Measurements from ENCODE around the gene C3orf33.

GRCh38 chr3:155743606-155744005 lies 62.5 kb downstream of the C3orf33 start:
- TF ChIP-seq CTCF (IDR thresholded peaks at IDR 0.05) (no peak), POLR2A (IDR thresholded peaks at IDR 0.05) (no peak)
